ENCODE data around the gene FOXRED1. TPM values are rescaled to one million over a fixed set of nuclear protein-coding genes. Genes with fewer than 3 reads are reported as not detected.

FOXRED1 gene
- total and polyA plus RNA-seq, 2 of the 13 experiments (the other 11 are each of a cell fraction or from before 2014, with no cell fraction given) = 29.6 to 42.9 TPM

- TF ChIP-seq STAT6 (CRISPR knock-in tag; IDR thresholded peaks at IDR 0.05; ENCODE audit: borderline replicate concordance) (no peak), AKAP8 (CRISPR knock-in tag; IDR thresholded peaks at IDR 0.05) (no peak), SRF (IDR thresholded peaks at IDR 0.05; ENCODE audit: low read depth, low read length) (no peak), MBD4 (IDR thresholded peaks at IDR 0.05; ENCODE audit: borderline replicate concordance, low read length) (no peak), SRSF4 (IDR thresholded peaks at IDR 0.05; ENCODE audit: low read depth, low read length, poor library complexity, severe bottlenecking) (no peak), ZBED4 (CRISPR knock-in tag; IDR thresholded peaks at IDR 0.05; ENCODE audit: borderline replicate concordance) (no peak), MATR3 (CRISPR knock-in tag; IDR thresholded peaks at IDR 0.05) (no peak), HOXA7 (CRISPR knock-in tag; IDR thresholded peaks at IDR 0.05) (no peak), ZNF577 (CRISPR knock-in tag; IDR thresholded peaks at IDR 0.05; ENCODE audit: borderline replicate concordance, low read depth) (no peak), EZH2 (conservative IDR thresholded peaks at IDR 0.05; ENCODE audit: low read depth, low read length) (no peak), ZNF143 (CRISPR knock-in tag; IDR thresholded peaks at IDR 0.05) (no peak), RBM39 (IDR thresholded peaks at IDR 0.05; ENCODE audit: low read depth, low read length, poor library complexity, severe bottlenecking) (no peak), CREB1 (IDR thresholded peaks at IDR 0.05) (no peak), CREB1 (CRISPR knock-in tag; IDR thresholded peaks at IDR 0.05) (no peak), ZNF260 (CRISPR knock-in tag; IDR thresholded peaks at IDR 0.05; ENCODE audit: borderline replicate concordance, low read depth) (no peak), TP53 (CRISPR knock-in tag; conservative IDR thresholded peaks at IDR 0.05) (no peak), ZNF773 (CRISPR knock-in tag; IDR thresholded peaks at IDR 0.05; ENCODE audit: borderline replicate concordance) (no peak), RFXANK (CRISPR knock-in tag; IDR thresholded peaks at IDR 0.05) (no peak)
- 100% methylated on average over 4 of the region's 4 CpGs for WGBS (ENCODE audit: low lambda C conversion rate)
- ChIA-PET POLR2A (no interaction called here), CTCF (ENCODE audit: low intra/inter-chr PET ratio, low total read pairs) (no interaction called here)
- H3K4me2 ChIP-seq (ENCODE audit: low read depth, low read length) = no peak overlapping the region
- no peak overlapping the region for H3K9ac ChIP-seq (ENCODE audit: insufficient read depth, low read depth, low read length)
- H3K4me1 ChIP-seq (ENCODE audit: insufficient read depth, low read length) = no peaks in the 10 kb centered on the region
- no peaks in the 10 kb centered on the region for H3K27me3 ChIP-seq (ENCODE audit: control insufficient read depth in 1 of 2, insufficient read depth in 2 of 2, low read length in 2 of 2)
- H3K27ac ChIP-seq (ENCODE audit: extremely low read length, insufficient read depth, low read length) = no peak overlapping the region
- no peaks in the 10 kb centered on the region for H3K79me2 ChIP-seq (ENCODE audit: insufficient read depth, low read length)
- in situ Hi-C loops (cut with HindIII; ENCODE audit: extremely low pct_ligation_motif_present, low pct_unique_long_range_greater_than_20kb) (no loop called here), intact Hi-C loops (cut with micrococcal nuclease; ENCODE audit: unreplicated experiment) (no loop called here)
- ATAC-seq (no peak), DNase-seq (ENCODE audit: low spot score) (no peak), FAIRE-seq (no peak)
- no peak overlapping the region for H3K4me3 ChIP-seq (replicated peaks in 1 of 3; ENCODE audit: insufficient read depth in 1 of 3, low read depth in 2 of 3, low read length in 3 of 3)
- BruUV-seq (replicated peaks) = no TSS peak
- no peaks in the 10 kb centered on the region for H4K20me1 ChIP-seq (ENCODE audit: insufficient read depth, low read length)
- no peaks in the 10 kb centered on the region for H3K9me3 ChIP-seq (ENCODE audit: low read length)
- no peak overlapping the region for H2AFZ ChIP-seq (ENCODE audit: low read length)
- H3K36me3 ChIP-seq (replicated peaks in 1 of 2; ENCODE audit: control insufficient read depth in 1 of 2, insufficient read depth in 2 of 2, low read length in 2 of 2) = peaks cover 0 to 20% of the 10 kb centered on the region in 2 experiments; a peak in 4 of 5 replicates
These were observed 35.6 kb upstream of the FOXRED1 start for GRCh38 chr11:126233391-126233790.

Measured in HepG2 (cell line).